Panc1 (cell line): ENCODE results near the gene MAPKAPK5. TPM values are rescaled to one million over a fixed set of nuclear protein-coding genes. Genes with fewer than 3 reads are reported as not detected.

Experiments used
- ATAC-seq: fragments of 200-7000 bp; cut with Tn5 transposase; 2 replicates; pipeline ENCODE4 v1.9.1; 2020; ENCODE audit warnings: mild to moderate bottlenecking, moderate library complexity
- BruUV-seq: library from RNA; stranded (reverse); fragments of 400-500 nt; replicated peaks from 2 replicates; lab custom pipeline; 2021; lab: Mats Ljungman, UMichigan
- CTCF ChIA-PET: fragments of 300-600 bp; sonication (Branson Sonifier 250); formaldehyde crosslinking; loops from one replicate; lab custom pipeline; 2022; ENCODE audit warnings: antibody characterized with exemption; lab: Charles Lee
- POLR2A ChIA-PET: fragments of 300-600 bp; sonication (Branson Sonifier 250); formaldehyde crosslinking; loops from one replicate; lab custom pipeline; 2022; ENCODE audit warnings: antibody characterized with exemption; lab: Charles Lee
- DNase-seq: peaks from one replicate; pipeline ENCODE4 v3.0.0-alpha.2; 2010; ENCODE audit warnings: low read depth, low spot score
- H3K27ac ChIP-seq: 2 replicates; pipeline ENCODE4 v1.5.1; 2011; ENCODE audit warnings: mild to moderate bottlenecking, low read length, inconsistent platforms
- H3K27me3 ChIP-seq: fragments of 200-500 bp; sonication (Bioruptor generic); 2 replicates; pipeline ENCODE4 v1.6.0; 2014; ENCODE audit warnings: low read length, inconsistent platforms; ENCODE audit not compliant: control insufficient read depth, insufficient read depth
- H3K36me3 ChIP-seq: fragments of 200-500 bp; sonication (Bioruptor generic); 2 replicates; pipeline ENCODE4 v1.5.1; 2014; ENCODE audit warnings: inconsistent platforms, mild to moderate bottlenecking, low read length, moderate library complexity; ENCODE audit not compliant: control insufficient read depth, insufficient read depth
- H3K4me1 ChIP-seq: 2 replicates; pipeline ENCODE4 v1.5.1; 2011; ENCODE audit warnings: inconsistent platforms, mild to moderate bottlenecking, low read length, moderate library complexity; ENCODE audit not compliant: control insufficient read depth, insufficient read depth
- H3K4me3 ChIP-seq, 2 experiments: 2 replicates each; pipeline ENCODE4 v1.5.1; 2011 to 2012; ENCODE audit warnings: low read depth in 2 of 2, low read length in 2 of 2, mild to moderate bottlenecking in 2 of 2, inconsistent platforms in 1 of 2, moderate library complexity in 1 of 2
- H3K9me3 ChIP-seq: fragments of 200-500 bp; sonication (Bioruptor generic); 2 replicates; pipeline ENCODE4 v1.5.1; 2014; ENCODE audit warnings: low read depth, mild to moderate bottlenecking, inconsistent platforms, low read length, moderate library complexity; ENCODE audit not compliant: control insufficient read depth, insufficient read depth
- POLR2AphosphoS5 ChIP-seq: IDR thresholded peaks from 2 replicates; pipeline ENCODE4 v1.6.1; 2012; ENCODE audit warnings: mild to moderate bottlenecking, low read depth, low read length, moderate library complexity
- SIN3A ChIP-seq: IDR thresholded peaks from 2 replicates; pipeline ENCODE4 v1.6.1; 2012; ENCODE audit warnings: low read depth, mild to moderate bottlenecking, low read length, moderate library complexity, borderline replicate concordance; ENCODE audit not compliant: insufficient read depth
- TCF7L2 ChIP-seq: IDR thresholded peaks from 2 replicates; pipeline ENCODE4 v1.6.1; 2011; ENCODE audit warnings: mild to moderate bottlenecking, low read depth, low read length, inconsistent platforms
- in situ Hi-C: cut with HindIII; loops from 2 replicates; pipeline ENCODE4 v1.10.0; 2016; ENCODE audit warnings: low sequenced_read_pairs, low pct_unique_long_range_greater_than_20kb
- intact Hi-C: fragments of 100-400 bp; cut with micrococcal nuclease; formaldehyde crosslinking; loops from one replicate; pipeline ENCODE4 v1.10.0; 2022; ENCODE audit not compliant: unreplicated experiment
- total RNA-seq: library from RNA; stranded (reverse); gene quantifications from one replicate; pipeline ENCODE4 v1.2.1, GENCODE V29; 2021; ENCODE audit not compliant: unreplicated experiment
- TF ChIP-seq, protein P1 (sequence below), 2 experiments: IDR thresholded peaks; 2 replicates each; pipeline ENCODE4 v1.6.1; 2011 to 2012; ENCODE audit warnings: low read depth in 2 of 2, control low read depth in 1 of 2, low read length in 1 of 2, mild to moderate bottlenecking in 1 of 2, moderate library complexity in 1 of 2; ENCODE audit not compliant: insufficient read depth in 1 of 2
- TF ChIP-seq, protein P2 (sequence below): fragments of 450-650 bp; IDR thresholded peaks from 2 replicates; pipeline ENCODE4 v1.5.1; 2017; ENCODE audit warnings: mild to moderate bottlenecking

Gene MAPKAPK5
- total RNA-seq, 1 experiment from 2014 or later = 49.7 TPM

DNA sequence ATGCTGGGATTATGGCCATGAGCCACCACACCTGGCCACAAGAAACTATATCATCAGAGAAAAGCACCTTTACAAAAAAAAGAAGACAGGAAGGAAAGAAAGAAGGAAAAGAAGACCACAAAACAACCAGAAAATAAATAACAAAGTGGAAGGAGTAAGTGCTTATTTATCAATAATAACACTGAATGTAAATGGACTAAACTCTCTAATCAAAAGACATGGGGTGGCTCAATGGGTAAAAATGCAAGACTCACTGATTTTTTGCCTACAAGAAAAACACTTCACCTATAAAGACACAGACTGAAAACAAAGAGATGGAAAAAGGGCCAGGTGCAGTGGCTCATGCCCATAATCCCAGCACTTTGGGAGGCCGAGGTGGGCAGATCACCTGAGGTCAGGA, 65.7 kb downstream of the MAPKAPK5 start:
- Histone ChIP-seq H3K27me3 (no peaks in the 10 kb centered on the region), H3K4me3 (no peak overlapping the region), H3K9me3 (0 out of 2 replicates have a peak, but pooled peaks cover 6% of the 10 kb centered on the region), H3K36me3 (no peaks in the 10 kb centered on the region), H3K4me1 (no peaks in the 10 kb centered on the region), H3K27ac (no peak overlapping the region)
- DNase-seq = no peak
- BruUV-seq = no TSS peak
- no peak for ATAC-seq
- in situ Hi-C loops = no loop called here
- ChIA-PET POLR2A (no interaction called here), CTCF (no interaction called here)
- TF ChIP-seq, protein P1, sequence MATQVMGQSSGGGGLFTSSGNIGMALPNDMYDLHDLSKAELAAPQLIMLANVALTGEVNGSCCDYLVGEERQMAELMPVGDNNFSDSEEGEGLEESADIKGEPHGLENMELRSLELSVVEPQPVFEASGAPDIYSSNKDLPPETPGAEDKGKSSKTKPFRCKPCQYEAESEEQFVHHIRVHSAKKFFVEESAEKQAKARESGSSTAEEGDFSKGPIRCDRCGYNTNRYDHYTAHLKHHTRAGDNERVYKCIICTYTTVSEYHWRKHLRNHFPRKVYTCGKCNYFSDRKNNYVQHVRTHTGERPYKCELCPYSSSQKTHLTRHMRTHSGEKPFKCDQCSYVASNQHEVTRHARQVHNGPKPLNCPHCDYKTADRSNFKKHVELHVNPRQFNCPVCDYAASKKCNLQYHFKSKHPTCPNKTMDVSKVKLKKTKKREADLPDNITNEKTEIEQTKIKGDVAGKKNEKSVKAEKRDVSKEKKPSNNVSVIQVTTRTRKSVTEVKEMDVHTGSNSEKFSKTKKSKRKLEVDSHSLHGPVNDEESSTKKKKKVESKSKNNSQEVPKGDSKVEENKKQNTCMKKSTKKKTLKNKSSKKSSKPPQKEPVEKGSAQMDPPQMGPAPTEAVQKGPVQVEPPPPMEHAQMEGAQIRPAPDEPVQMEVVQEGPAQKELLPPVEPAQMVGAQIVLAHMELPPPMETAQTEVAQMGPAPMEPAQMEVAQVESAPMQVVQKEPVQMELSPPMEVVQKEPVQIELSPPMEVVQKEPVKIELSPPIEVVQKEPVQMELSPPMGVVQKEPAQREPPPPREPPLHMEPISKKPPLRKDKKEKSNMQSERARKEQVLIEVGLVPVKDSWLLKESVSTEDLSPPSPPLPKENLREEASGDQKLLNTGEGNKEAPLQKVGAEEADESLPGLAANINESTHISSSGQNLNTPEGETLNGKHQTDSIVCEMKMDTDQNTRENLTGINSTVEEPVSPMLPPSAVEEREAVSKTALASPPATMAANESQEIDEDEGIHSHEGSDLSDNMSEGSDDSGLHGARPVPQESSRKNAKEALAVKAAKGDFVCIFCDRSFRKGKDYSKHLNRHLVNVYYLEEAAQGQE (IDR thresholded peaks at IDR 0.05; ENCODE audit: insufficient read depth in 1 of 2, low read depth in 2 of 2, low read length in 1 of 2) = no peak
- TF ChIP-seq, protein P2, sequence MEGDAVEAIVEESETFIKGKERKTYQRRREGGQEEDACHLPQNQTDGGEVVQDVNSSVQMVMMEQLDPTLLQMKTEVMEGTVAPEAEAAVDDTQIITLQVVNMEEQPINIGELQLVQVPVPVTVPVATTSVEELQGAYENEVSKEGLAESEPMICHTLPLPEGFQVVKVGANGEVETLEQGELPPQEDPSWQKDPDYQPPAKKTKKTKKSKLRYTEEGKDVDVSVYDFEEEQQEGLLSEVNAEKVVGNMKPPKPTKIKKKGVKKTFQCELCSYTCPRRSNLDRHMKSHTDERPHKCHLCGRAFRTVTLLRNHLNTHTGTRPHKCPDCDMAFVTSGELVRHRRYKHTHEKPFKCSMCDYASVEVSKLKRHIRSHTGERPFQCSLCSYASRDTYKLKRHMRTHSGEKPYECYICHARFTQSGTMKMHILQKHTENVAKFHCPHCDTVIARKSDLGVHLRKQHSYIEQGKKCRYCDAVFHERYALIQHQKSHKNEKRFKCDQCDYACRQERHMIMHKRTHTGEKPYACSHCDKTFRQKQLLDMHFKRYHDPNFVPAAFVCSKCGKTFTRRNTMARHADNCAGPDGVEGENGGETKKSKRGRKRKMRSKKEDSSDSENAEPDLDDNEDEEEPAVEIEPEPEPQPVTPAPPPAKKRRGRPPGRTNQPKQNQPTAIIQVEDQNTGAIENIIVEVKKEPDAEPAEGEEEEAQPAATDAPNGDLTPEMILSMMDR = no peak
- TF ChIP-seq POLR2AphosphoS5 = no peak
- TF ChIP-seq SIN3A = no peak
- TF ChIP-seq TCF7L2 = no peak
- intact Hi-C loops = no loop called here

DNA sequence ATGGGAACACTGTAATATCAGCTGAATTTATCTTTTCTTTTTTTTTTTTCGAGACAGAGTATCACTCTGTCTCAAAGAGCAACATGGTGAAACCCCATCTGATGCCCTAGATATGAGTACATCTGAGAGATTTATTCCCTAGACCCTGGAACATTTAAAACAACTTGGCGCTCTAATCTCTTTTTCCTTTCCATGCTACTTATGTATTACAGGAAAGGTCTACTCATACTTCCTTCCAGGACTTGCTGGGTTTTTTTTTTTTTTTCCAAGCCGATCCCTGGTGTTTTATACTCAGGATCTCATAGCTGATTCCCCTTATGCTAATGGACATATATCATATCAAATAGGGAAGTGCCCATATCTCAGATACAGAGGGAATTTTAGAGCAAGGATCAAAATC, 83.1 kb downstream of the MAPKAPK5 start:
- intact Hi-C loops = no loop called here
- Histone ChIP-seq H3K9me3 (no peaks in the 10 kb centered on the region), H3K4me1 (no peaks in the 10 kb centered on the region), H3K27ac (no peak overlapping the region), H3K4me3 (no peak overlapping the region), H3K36me3 (no peaks in the 10 kb centered on the region), H3K27me3 (no peaks in the 10 kb centered on the region)
- no peak for DNase-seq
- no peak for ATAC-seq
- POLR2A ChIA-PET = interaction anchor here (0.6 kb wide), 1 partner anchor 332 kb away, joined by 4 read pairs; no protein-coding TSS in a partner anchor
- BruUV-seq = no TSS peak
- in situ Hi-C loops = no loop called here
- CTCF ChIA-PET = no interaction called here
- TF ChIP-seq, protein P1 (IDR thresholded peaks at IDR 0.05; ENCODE audit: insufficient read depth in 1 of 2, low read depth in 2 of 2, low read length in 1 of 2) = no peak
- TF ChIP-seq SIN3A = no peak
- TF ChIP-seq TCF7L2 = no peak
- TF ChIP-seq POLR2AphosphoS5 = no peak
- TF ChIP-seq, protein P2 = no peak
